ENCODE data around the gene ARL6IP1.
"Not testable (repeated sequence)": the region's sequence is repeated elsewhere in the genome, so short reads cannot be mapped to it uniquely, and the experiment has no call there.

GRCh38 chr16:18762713-18763112, 38.6 kb downstream of the ARL6IP1 start:
- not testable (repeated sequence) for TF ChIP-seq GATA1 (IDR thresholded peaks at IDR 0.05; ENCODE audit: low read depth, low read length); POLR2A (IDR thresholded peaks at IDR 0.05; ENCODE audit: low read length)
